Measurements from ENCODE around the gene EXT2.

GRCh38 chr11:44159848-44160721 lies 64.6 kb downstream of the EXT2 start:
- TF ChIP-seq YY1 (IDR thresholded peaks at IDR 0.05; ENCODE audit: low read depth, low read length) (no peak), GABPA (IDR thresholded peaks at IDR 0.05; ENCODE audit: low read depth) (no peak), HCFC1 (IDR thresholded peaks at IDR 0.05; ENCODE audit: low read length) (no peak), MAX (IDR thresholded peaks at IDR 0.05; ENCODE audit: low read depth, low read length) (no peak), POLR2AphosphoS5 (IDR thresholded peaks at IDR 0.05; ENCODE audit: low read length) (no peak), ATF7 (IDR thresholded peaks at IDR 0.05; ENCODE audit: low read depth) (no peak), MXI1 (IDR thresholded peaks at IDR 0.05; ENCODE audit: low read depth, low read length) (no peak), ASH2L (IDR thresholded peaks at IDR 0.05; ENCODE audit: borderline replicate concordance, low read depth) (no peak), REST (IDR thresholded peaks at IDR 0.05; ENCODE audit: low read depth, low read length) (no peak), SIN3A (IDR thresholded peaks at IDR 0.05; ENCODE audit: low read depth, low read length) (no peak), POLR2A (IDR thresholded peaks at IDR 0.05; ENCODE audit: low read depth, low read length) (no peak), NFYB (IDR thresholded peaks at IDR 0.05; ENCODE audit: insufficient read depth, low read depth, low read length) (no peak), ETV6 (conservative IDR thresholded peaks at IDR 0.05 in 1 of 2, IDR thresholded peaks at IDR 0.05 in 1 of 2; ENCODE audit: borderline replicate concordance in 1 of 2, low read depth in 1 of 2) (no peak)
- TF ChIP-seq, protein P1, sequence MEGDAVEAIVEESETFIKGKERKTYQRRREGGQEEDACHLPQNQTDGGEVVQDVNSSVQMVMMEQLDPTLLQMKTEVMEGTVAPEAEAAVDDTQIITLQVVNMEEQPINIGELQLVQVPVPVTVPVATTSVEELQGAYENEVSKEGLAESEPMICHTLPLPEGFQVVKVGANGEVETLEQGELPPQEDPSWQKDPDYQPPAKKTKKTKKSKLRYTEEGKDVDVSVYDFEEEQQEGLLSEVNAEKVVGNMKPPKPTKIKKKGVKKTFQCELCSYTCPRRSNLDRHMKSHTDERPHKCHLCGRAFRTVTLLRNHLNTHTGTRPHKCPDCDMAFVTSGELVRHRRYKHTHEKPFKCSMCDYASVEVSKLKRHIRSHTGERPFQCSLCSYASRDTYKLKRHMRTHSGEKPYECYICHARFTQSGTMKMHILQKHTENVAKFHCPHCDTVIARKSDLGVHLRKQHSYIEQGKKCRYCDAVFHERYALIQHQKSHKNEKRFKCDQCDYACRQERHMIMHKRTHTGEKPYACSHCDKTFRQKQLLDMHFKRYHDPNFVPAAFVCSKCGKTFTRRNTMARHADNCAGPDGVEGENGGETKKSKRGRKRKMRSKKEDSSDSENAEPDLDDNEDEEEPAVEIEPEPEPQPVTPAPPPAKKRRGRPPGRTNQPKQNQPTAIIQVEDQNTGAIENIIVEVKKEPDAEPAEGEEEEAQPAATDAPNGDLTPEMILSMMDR (IDR thresholded peaks at IDR 0.05 in 2 of 3, conservative IDR thresholded peaks at IDR 0.05 in 1 of 3; ENCODE audit: control insufficient read depth in 2 of 3, extremely low read depth in 1 of 3, insufficient read depth in 1 of 3, low read depth in 3 of 3, low read length in 3 of 3) = no peak

Measured in GM12878 (cell line).